GM23338 (cell line): ENCODE measurements around the gene DSCAML1. TPM values are rescaled to one million over a fixed set of nuclear protein-coding genes. Genes with fewer than 3 reads are reported as not detected.

Experiments
- ATAC-seq: fragments of 200-7000 bp; cut with Tn5 transposase; 3 replicates; pipeline ENCODE4 v1.9.1; 2020
- DNase-seq: peaks from one replicate; pipeline ENCODE4 v3.0.0-alpha.2; 2015; ENCODE audit warnings: low spot score
- H2AFZ ChIP-seq: fragments of 200-600 bp; sonication (generic); 2 replicates; pipeline ENCODE4 v1.8.0; 2016; ENCODE audit warnings: antibody characterized with exemption, mild to moderate bottlenecking, moderate library complexity
- H3F3A ChIP-seq: fragments of 200-600 bp; sonication (generic); replicated peaks from 2 replicates; pipeline ENCODE4 v1.8.0; 2017; ENCODE audit warnings: antibody characterized with exemption, mixed run types, low read depth
- H3K27ac ChIP-seq: fragments of 200-600 bp; sonication (generic); 2 replicates; pipeline ENCODE4 v1.6.1; 2016; ENCODE audit warnings: low read depth
- H3K27me3 ChIP-seq: fragments of 200-600 bp; sonication (generic); 2 replicates; pipeline ENCODE4 v1.8.0; 2016; ENCODE audit warnings: mild to moderate bottlenecking, mixed run types, moderate library complexity; ENCODE audit not compliant: insufficient read depth
- H3K36me3 ChIP-seq: fragments of 200-600 bp; sonication (generic); 2 replicates; pipeline ENCODE4 v1.8.0; 2016; ENCODE audit warnings: mild to moderate bottlenecking; ENCODE audit not compliant: insufficient read depth
- H3K4me1 ChIP-seq: fragments of 200-600 bp; sonication (generic); 2 replicates; pipeline ENCODE4 v1.8.0; 2016; ENCODE audit warnings: mild to moderate bottlenecking, moderate library complexity; ENCODE audit not compliant: insufficient read depth
- H3K4me2 ChIP-seq: fragments of 200-600 bp; sonication (generic); 2 replicates; pipeline ENCODE4 v1.7.1; 2017; ENCODE audit warnings: mixed run types
- H3K4me3 ChIP-seq: fragments of 200-600 bp; sonication (generic); 2 replicates; pipeline ENCODE4 v1.6.1; 2016; ENCODE audit warnings: mixed run types
- H3K79me2 ChIP-seq: fragments of 200-600 bp; sonication (generic); replicated peaks from 2 replicates; pipeline ENCODE4 v1.8.0; 2017; ENCODE audit warnings: mild to moderate bottlenecking; ENCODE audit not compliant: insufficient read depth
- H3K9me2 ChIP-seq: fragments of 200-600 bp; sonication (generic); 2 replicates; pipeline ENCODE4 v1.8.0; 2017; ENCODE audit not compliant: insufficient read depth
- H4K20me1 ChIP-seq: fragments of 200-600 bp; sonication (generic); replicated peaks from 2 replicates; pipeline ENCODE4 v1.8.0; 2017; ENCODE audit warnings: mild to moderate bottlenecking; ENCODE audit not compliant: insufficient read depth
- H3K27ac Mint-ChIP-seq: 2 replicates; pipeline ENCODE4 v1.8.0; 2020; ENCODE audit warnings: inconsistent platforms, mild to moderate bottlenecking, moderate library complexity, mixed read lengths
- H3K27me3 Mint-ChIP-seq: 3 replicates; pipeline ENCODE4 v1.8.0; 2022; ENCODE audit warnings: low read depth, mild to moderate bottlenecking, moderate library complexity, mixed read lengths, inconsistent platforms; ENCODE audit not compliant: insufficient read depth, poor library complexity
- H3K36me3 Mint-ChIP-seq: 3 replicates; pipeline ENCODE4 v1.8.0; 2021; ENCODE audit warnings: low read depth, mild to moderate bottlenecking, inconsistent platforms, moderate library complexity, mixed read lengths
- H3K4me1 Mint-ChIP-seq: 3 replicates; pipeline ENCODE4 v1.8.0; 2020; ENCODE audit warnings: mild to moderate bottlenecking, inconsistent platforms, mixed read lengths
- H3K4me3 Mint-ChIP-seq: 3 replicates; pipeline ENCODE4 v1.8.0; 2021; ENCODE audit warnings: moderate library complexity, mild to moderate bottlenecking, inconsistent platforms, mixed read lengths
- H3K9me3 Mint-ChIP-seq: 3 replicates; pipeline ENCODE4 v1.8.0; 2020; ENCODE audit warnings: moderate library complexity, mild to moderate bottlenecking, inconsistent platforms, mixed read lengths
- CREB1 ChIP-seq: fragments of 250-450 bp; sonication (Bioruptor Pico); IDR thresholded peaks from 2 replicates; pipeline ENCODE4 v1.5.0; 2020; ENCODE audit warnings: low read depth, mild to moderate bottlenecking, moderate library complexity
- CTCF ChIP-seq, 2 experiments: fragments of 200-600 bp in 1 of 2; sonication (generic) in 1 of 2; conservative IDR thresholded peaks; 2 replicates each; pipeline versions ENCODE4 v1.5.1 to v1.6.1; 2016 to 2017; ENCODE audit warnings: antibody characterized with exemption in 2 of 2, low read depth in 2 of 2, mild to moderate bottlenecking in 2 of 2, moderate library complexity in 1 of 2
- ETS1 ChIP-seq: IDR thresholded peaks from 2 replicates; pipeline ENCODE4 v1.6.1; 2016; ENCODE audit warnings: antibody characterized with exemption
- EZH2 ChIP-seq: fragments of 200-600 bp; sonication (generic); IDR thresholded peaks from one replicate; pipeline ENCODE4 v1.8.0; 2017; ENCODE audit warnings: antibody characterized with exemption, mild to moderate bottlenecking, low read depth; ENCODE audit not compliant: unreplicated experiment
- EZH2phosphoT487 ChIP-seq: fragments of 200-600 bp; sonication (generic); IDR thresholded peaks from one replicate; pipeline ENCODE4 v1.8.1; 2018; ENCODE audit warnings: antibody characterized with exemption; ENCODE audit not compliant: unreplicated experiment
- JUNB ChIP-seq: IDR thresholded peaks from one replicate; pipeline ENCODE4 v1.6.1; 2016; ENCODE audit warnings: antibody characterized with exemption; ENCODE audit not compliant: unreplicated experiment
- NANOG ChIP-seq: IDR thresholded peaks from 2 replicates; pipeline ENCODE4 v1.6.1; 2016; ENCODE audit warnings: antibody characterized with exemption, borderline replicate concordance
- POLR2AphosphoS5 ChIP-seq: IDR thresholded peaks from 2 replicates; pipeline ENCODE4 v1.6.1; 2016; ENCODE audit warnings: antibody characterized with exemption, low read depth
- STAT1 ChIP-seq: IDR thresholded peaks from one replicate; pipeline ENCODE4 v1.6.1; 2016; ENCODE audit warnings: antibody characterized with exemption; ENCODE audit not compliant: unreplicated experiment
- ZNF114 ChIP-seq: fragments of 250-450 bp; sonication (Bioruptor Pico); IDR thresholded peaks from 2 replicates; pipeline ENCODE4 v1.5.0; 2020; ENCODE audit warnings: mild to moderate bottlenecking, moderate library complexity
- ZNF331 ChIP-seq: fragments of 250-450 bp; sonication (Bioruptor Pico); IDR thresholded peaks from 2 replicates; pipeline ENCODE4 v1.5.0; 2020; ENCODE audit warnings: low read depth, mild to moderate bottlenecking, moderate library complexity
- polyA plus RNA-seq: library from polyadenylated mRNA; unstranded; fragments of >200 nt; fragmentation: Nextera tagmentation; extraction: Ambion mirVana; gene quantifications from 2 replicates; pipeline ENCODE4 v1.2.1, GENCODE V29; 2016
- total RNA-seq: library from RNA; depleted of rRNA; stranded (reverse); fragments of >200 nt; shearing (Covaris generic); gene quantifications from 2 replicates; pipeline ENCODE4 v1.2.3, GENCODE V29; 2014
- TF ChIP-seq, protein P1 (sequence below): fragments of 250-450 bp; sonication (Bioruptor Pico); IDR thresholded peaks from 2 replicates; pipeline ENCODE4 v1.5.0; 2020; ENCODE audit warnings: mild to moderate bottlenecking, moderate library complexity
- TF ChIP-seq, protein P2 (sequence below): IDR thresholded peaks from one replicate; pipeline ENCODE4 v1.6.1; 2018; ENCODE audit warnings: antibody characterized with exemption; ENCODE audit not compliant: unreplicated experiment

The DSCAML1 gene
- total and polyA plus RNA-seq, 2 experiments from 2014 or later, result 0.17 TPM; not detected in 1

GRCh38 chr11:117662255-117662654 lies 134.8 kb downstream of the DSCAML1 start:
- no peak overlapping the region for H3K4me3 Mint-ChIP-seq
- H3K79me2 ChIP-seq, result no peaks in the 10 kb centered on the region
- no peak overlapping the region for H2AFZ ChIP-seq
- H3K27me3 ChIP-seq, result no peaks in the 10 kb centered on the region
- no peak for DNase-seq
- no peak overlapping the region for H3K27ac Mint-ChIP-seq
- H3K9me3 Mint-ChIP-seq, result no peaks in the 10 kb centered on the region; the same call in 2 of the 3 replicates
- H3K9me2 ChIP-seq, result no peaks in the 10 kb centered on the region
- H3F3A ChIP-seq, result no peaks in the 10 kb centered on the region
- no peak overlapping the region for H3K27ac ChIP-seq
- H3K4me1 ChIP-seq, result peaks cover 17% of the 10 kb centered on the region
- no peak overlapping the region for H3K4me3 ChIP-seq
- peaks cover 5% of the 10 kb centered on the region for H3K27me3 Mint-ChIP-seq
- H4K20me1 ChIP-seq, result no peaks in the 10 kb centered on the region
- no peak overlapping the region for H3K4me2 ChIP-seq
- no peak for TF ChIP-seq EZH2phosphoT487
- TF ChIP-seq, protein P1, sequence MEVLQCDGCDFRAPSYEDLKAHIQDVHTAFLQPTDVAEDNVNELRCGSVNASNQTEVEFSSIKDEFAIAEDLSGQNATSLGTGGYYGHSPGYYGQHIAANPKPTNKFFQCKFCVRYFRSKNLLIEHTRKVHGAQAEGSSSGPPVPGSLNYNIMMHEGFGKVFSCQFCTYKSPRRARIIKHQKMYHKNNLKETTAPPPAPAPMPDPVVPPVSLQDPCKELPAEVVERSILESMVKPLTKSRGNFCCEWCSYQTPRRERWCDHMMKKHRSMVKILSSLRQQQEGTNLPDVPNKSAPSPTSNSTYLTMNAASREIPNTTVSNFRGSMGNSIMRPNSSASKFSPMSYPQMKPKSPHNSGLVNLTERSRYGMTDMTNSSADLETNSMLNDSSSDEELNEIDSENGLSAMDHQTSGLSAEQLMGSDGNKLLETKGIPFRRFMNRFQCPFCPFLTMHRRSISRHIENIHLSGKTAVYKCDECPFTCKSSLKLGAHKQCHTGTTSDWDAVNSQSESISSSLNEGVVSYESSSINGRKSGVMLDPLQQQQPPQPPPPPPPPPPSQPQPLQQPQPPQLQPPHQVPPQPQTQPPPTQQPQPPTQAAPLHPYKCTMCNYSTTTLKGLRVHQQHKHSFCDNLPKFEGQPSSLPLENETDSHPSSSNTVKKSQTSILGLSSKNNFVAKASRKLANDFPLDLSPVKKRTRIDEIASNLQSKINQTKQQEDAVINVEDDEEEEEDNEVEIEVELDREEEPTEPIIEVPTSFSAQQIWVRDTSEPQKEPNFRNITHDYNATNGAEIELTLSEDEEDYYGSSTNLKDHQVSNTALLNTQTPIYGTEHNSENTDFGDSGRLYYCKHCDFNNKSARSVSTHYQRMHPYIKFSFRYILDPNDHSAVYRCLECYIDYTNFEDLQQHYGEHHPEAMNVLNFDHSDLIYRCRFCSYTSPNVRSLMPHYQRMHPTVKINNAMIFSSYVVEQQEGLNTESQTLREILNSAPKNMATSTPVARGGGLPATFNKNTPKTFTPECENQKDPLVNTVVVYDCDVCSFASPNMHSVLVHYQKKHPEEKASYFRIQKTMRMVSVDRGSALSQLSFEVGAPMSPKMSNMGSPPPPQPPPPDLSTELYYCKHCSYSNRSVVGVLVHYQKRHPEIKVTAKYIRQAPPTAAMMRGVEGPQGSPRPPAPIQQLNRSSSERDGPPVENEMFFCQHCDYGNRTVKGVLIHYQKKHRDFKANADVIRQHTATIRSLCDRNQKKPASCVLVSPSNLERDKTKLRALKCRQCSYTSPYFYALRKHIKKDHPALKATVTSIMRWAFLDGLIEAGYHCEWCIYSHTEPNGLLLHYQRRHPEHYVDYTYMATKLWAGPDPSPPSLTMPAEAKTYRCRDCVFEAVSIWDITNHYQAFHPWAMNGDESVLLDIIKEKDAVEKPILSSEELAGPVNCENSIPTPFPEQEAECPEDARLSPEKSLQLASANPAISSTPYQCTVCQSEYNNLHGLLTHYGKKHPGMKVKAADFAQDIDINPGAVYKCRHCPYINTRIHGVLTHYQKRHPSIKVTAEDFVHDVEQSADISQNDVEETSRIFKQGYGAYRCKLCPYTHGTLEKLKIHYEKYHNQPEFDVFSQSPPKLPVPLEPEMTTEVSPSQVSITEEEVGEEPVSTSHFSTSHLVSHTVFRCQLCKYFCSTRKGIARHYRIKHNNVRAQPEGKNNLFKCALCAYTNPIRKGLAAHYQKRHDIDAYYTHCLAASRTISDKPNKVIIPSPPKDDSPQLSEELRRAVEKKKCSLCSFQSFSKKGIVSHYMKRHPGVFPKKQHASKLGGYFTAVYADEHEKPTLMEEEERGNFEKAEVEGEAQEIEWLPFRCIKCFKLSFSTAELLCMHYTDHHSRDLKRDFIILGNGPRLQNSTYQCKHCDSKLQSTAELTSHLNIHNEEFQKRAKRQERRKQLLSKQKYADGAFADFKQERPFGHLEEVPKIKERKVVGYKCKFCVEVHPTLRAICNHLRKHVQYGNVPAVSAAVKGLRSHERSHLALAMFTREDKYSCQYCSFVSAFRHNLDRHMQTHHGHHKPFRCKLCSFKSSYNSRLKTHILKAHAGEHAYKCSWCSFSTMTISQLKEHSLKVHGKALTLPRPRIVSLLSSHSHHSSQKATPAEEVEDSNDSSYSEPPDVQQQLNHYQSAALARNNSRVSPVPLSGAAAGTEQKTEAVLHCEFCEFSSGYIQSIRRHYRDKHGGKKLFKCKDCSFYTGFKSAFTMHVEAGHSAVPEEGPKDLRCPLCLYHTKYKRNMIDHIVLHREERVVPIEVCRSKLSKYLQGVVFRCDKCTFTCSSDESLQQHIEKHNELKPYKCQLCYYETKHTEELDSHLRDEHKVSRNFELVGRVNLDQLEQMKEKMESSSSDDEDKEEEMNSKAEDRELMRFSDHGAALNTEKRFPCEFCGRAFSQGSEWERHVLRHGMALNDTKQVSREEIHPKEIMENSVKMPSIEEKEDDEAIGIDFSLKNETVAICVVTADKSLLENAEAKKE (CRISPR knock-in tag), result no peak
- no peak for TF ChIP-seq CREB1
- TF ChIP-seq EZH2, result no peak
- TF ChIP-seq ZNF114 (CRISPR knock-in tag), result no peak
- no peak for TF ChIP-seq POLR2AphosphoS5
- TF ChIP-seq, protein P2, sequence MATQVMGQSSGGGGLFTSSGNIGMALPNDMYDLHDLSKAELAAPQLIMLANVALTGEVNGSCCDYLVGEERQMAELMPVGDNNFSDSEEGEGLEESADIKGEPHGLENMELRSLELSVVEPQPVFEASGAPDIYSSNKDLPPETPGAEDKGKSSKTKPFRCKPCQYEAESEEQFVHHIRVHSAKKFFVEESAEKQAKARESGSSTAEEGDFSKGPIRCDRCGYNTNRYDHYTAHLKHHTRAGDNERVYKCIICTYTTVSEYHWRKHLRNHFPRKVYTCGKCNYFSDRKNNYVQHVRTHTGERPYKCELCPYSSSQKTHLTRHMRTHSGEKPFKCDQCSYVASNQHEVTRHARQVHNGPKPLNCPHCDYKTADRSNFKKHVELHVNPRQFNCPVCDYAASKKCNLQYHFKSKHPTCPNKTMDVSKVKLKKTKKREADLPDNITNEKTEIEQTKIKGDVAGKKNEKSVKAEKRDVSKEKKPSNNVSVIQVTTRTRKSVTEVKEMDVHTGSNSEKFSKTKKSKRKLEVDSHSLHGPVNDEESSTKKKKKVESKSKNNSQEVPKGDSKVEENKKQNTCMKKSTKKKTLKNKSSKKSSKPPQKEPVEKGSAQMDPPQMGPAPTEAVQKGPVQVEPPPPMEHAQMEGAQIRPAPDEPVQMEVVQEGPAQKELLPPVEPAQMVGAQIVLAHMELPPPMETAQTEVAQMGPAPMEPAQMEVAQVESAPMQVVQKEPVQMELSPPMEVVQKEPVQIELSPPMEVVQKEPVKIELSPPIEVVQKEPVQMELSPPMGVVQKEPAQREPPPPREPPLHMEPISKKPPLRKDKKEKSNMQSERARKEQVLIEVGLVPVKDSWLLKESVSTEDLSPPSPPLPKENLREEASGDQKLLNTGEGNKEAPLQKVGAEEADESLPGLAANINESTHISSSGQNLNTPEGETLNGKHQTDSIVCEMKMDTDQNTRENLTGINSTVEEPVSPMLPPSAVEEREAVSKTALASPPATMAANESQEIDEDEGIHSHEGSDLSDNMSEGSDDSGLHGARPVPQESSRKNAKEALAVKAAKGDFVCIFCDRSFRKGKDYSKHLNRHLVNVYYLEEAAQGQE, result no peak
- no peak for TF ChIP-seq ETS1
- TF ChIP-seq NANOG, result no peak
- no peak for TF ChIP-seq ZNF331 (CRISPR knock-in tag)
- no peak for TF ChIP-seq STAT1
- no peak for TF ChIP-seq JUNB
- TF ChIP-seq CTCF (conservative IDR thresholded peaks at IDR 0.05; ENCODE audit: low read depth in 2 of 2), result no peak
- peaks cover 33% of the 10 kb centered on the region for H3K4me1 Mint-ChIP-seq
- H3K36me3 Mint-ChIP-seq, result no peaks in the 10 kb centered on the region
- no peaks in the 10 kb centered on the region for H3K36me3 ChIP-seq
- ATAC-seq, result no peak
